CD4-positive, alpha-beta T cell (primary cell): Measurements from ENCODE around the gene FBRSL1. TPM values are rescaled to one million over a fixed set of nuclear protein-coding genes. Genes with fewer than 3 reads are reported as not detected.

Experiments
- ATAC-seq: fragments of 200-7000 bp; cut with Tn5 transposase; one replicate; pipeline ENCODE4 v1.10.0; 2022; ENCODE audit warnings: mild to moderate bottlenecking; ENCODE audit not compliant: poor library complexity
- CTCF ChIA-PET: fragments of 350-600 bp; sonication (Branson Sonifier 250); formaldehyde crosslinking; loops from one replicate; lab custom pipeline; 2021; ENCODE audit warnings: antibody characterized with exemption, inconsistent platforms; lab: Charles Lee
- POLR2A ChIA-PET: fragments of 350-600 bp; sonication (Branson Sonifier 250); formaldehyde crosslinking; loops from one replicate; lab custom pipeline; 2021; ENCODE audit warnings: antibody characterized with exemption, inconsistent platforms; lab: Charles Lee
- DNase-seq, 14 experiments: peaks; one replicate each; pipeline ENCODE4 v3.0.0-alpha.2; 2013 to 2020; ENCODE audit warnings: mixed read lengths in 2 of 14
- H3K27ac ChIP-seq, 2 donors: one replicate each; pipeline versions ENCODE4 v1.5.1 to v1.7.0; 2013; ENCODE audit warnings: low read length in 2 of 2, low read depth in 1 of 2, mild to moderate bottlenecking in 1 of 2
- H3K27me3 ChIP-seq, 2 experiments: 1 replicate in 1 of 2; 2 replicates in 1 of 2; pipeline versions ENCODE4 v1.6.1 to v1.7.0; 2013; ENCODE audit warnings: low read length in 2 of 2, control low read depth in 1 of 2, mild to moderate bottlenecking in 1 of 2, moderate library complexity in 1 of 2; ENCODE audit not compliant: insufficient read depth in 2 of 2, control insufficient read depth in 1 of 2
- H3K36me3 ChIP-seq: one replicate; pipeline ENCODE4 v1.6.1; 2013; ENCODE audit warnings: low read length, control low read depth; ENCODE audit not compliant: insufficient read depth
- H3K4me1 ChIP-seq: one replicate; pipeline ENCODE4 v1.6.1; 2013; ENCODE audit warnings: low read length, control low read depth; ENCODE audit not compliant: insufficient read depth
- H3K4me3 ChIP-seq: one replicate; pipeline ENCODE4 v1.5.1; 2013; ENCODE audit warnings: mild to moderate bottlenecking, low read length, moderate library complexity
- H3K9me3 ChIP-seq, 2 experiments: 1 replicate in 1 of 2; 2 replicates in 1 of 2; pipeline versions ENCODE4 v1.6.1 to v1.7.0; 2013; ENCODE audit warnings: low read length in 2 of 2, mild to moderate bottlenecking in 2 of 2, control low read depth in 1 of 2, moderate library complexity in 1 of 2; ENCODE audit not compliant: control insufficient read depth in 1 of 2, insufficient read depth in 1 of 2
- H3K27ac Mint-ChIP-seq: one replicate; pipeline ENCODE4 v1.8.0; 2020; ENCODE audit warnings: mixed read lengths
- H3K27me3 Mint-ChIP-seq: one replicate; pipeline ENCODE4 v1.8.0; 2021; ENCODE audit warnings: mixed read lengths
- H3K36me3 Mint-ChIP-seq: one replicate; pipeline ENCODE4 v1.8.0; 2021; ENCODE audit warnings: low read depth, mixed read lengths
- H3K4me1 Mint-ChIP-seq: one replicate; pipeline ENCODE4 v1.8.0; 2021; ENCODE audit warnings: low read depth, mixed read lengths
- H3K4me3 Mint-ChIP-seq: one replicate; pipeline ENCODE4 v1.8.0; 2020; ENCODE audit warnings: mild to moderate bottlenecking, mixed read lengths
- H3K9me3 Mint-ChIP-seq: one replicate; pipeline ENCODE4 v1.8.0; 2020; ENCODE audit warnings: mixed read lengths
- intact Hi-C, 2 experiments: fragments of 100-400 bp; cut with DNase I in 1 of 2; cut with micrococcal nuclease in 1 of 2; formaldehyde crosslinking; loops; one replicate each; pipeline versions ENCODE4 v1.15.1 to v1.9.0; 2023 to 2025; cut with DNase I, micrococcal nuclease
- total RNA-seq, 174 experiments: library from RNA in 2 of 174; stranded (reverse) in 2 of 174; gene quantifications; one replicate each; pipeline ENCODE4 v1.2.3 and lab custom pipeline; 2021 to 2026
- TF ChIP-seq, protein P1 (sequence below): fragments of 200-600 bp; IDR thresholded peaks from one replicate; pipeline ENCODE4 v1.8.0; 2022; ENCODE audit warnings: antibody characterized with exemption, mild to moderate bottlenecking

The FBRSL1 gene
- total RNA-seq, 2 experiments from 2014 or later = 75.8 to 80.7 TPM

DNA sequence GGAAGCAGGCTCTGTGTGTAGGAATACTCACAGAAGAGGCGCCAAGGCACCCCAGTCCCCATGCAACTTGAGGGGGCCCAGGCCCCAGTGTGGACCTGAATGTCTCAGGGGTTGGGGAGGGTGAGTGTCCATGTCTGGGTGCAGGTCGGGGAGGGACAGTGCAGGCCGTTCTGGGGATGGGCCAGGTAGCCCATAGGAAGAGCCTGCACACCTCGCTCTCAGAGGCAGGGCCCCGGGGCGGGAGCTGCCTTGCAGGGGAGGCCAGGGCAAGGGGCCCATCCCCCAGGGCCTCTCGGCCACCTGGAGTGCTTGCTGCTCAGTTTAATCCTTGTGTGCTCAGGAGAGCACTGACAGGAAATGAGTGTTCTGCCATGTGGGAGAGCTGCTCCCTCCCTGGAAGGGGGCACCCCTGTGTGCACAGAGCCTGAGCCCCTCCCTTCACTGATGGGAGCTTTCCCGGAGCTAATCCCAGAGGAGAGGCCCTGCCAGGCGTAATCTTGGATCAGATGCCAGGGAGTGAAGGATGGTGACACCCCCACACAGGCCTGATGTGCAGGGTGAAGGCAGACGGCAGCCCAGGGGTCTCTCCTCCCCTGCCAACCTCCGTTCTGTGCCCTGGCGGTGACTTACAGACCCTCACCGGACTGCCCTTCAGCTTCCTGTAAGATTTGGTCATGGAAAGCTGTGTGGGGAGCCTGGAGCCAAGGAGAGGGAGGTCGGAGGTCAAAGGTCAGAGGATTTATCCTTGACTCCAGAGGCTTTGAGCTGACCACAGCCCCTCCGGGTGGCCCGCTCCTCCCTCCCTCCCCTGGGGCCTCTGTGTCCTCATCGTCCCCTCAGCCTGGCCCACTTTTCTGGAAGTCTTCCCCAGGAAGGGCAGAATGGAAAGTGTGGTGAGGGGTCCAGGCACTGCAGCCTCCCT is 24.4 kb upstream of the FBRSL1 start:
- no peak for DNase-seq
- intact Hi-C loops = loop anchor here in 1 of 2 experiments (5.0 kb wide), 1 partner anchor 33 kb away; no protein-coding TSS in a partner anchor
- TF ChIP-seq, protein P1, sequence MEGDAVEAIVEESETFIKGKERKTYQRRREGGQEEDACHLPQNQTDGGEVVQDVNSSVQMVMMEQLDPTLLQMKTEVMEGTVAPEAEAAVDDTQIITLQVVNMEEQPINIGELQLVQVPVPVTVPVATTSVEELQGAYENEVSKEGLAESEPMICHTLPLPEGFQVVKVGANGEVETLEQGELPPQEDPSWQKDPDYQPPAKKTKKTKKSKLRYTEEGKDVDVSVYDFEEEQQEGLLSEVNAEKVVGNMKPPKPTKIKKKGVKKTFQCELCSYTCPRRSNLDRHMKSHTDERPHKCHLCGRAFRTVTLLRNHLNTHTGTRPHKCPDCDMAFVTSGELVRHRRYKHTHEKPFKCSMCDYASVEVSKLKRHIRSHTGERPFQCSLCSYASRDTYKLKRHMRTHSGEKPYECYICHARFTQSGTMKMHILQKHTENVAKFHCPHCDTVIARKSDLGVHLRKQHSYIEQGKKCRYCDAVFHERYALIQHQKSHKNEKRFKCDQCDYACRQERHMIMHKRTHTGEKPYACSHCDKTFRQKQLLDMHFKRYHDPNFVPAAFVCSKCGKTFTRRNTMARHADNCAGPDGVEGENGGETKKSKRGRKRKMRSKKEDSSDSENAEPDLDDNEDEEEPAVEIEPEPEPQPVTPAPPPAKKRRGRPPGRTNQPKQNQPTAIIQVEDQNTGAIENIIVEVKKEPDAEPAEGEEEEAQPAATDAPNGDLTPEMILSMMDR = no peak
- Mint-ChIP-seq H3K27me3 (no peaks in the 10 kb centered on the region), H3K36me3 (peaks cover 6% of the 10 kb centered on the region), H3K4me3 (no peak overlapping the region), H3K9me3 (no peaks in the 10 kb centered on the region), H3K4me1 (peaks cover 37% of the 10 kb centered on the region), H3K27ac (no peak overlapping the region)
- no peak overlapping the region for H3K4me3 ChIP-seq
- ChIA-PET CTCF (no interaction called here), POLR2A (interaction anchor here (0.9 kb wide), 1 partner anchor 11 kb away, joined by 3 read pairs; no protein-coding TSS in a partner anchor)
- H3K36me3 ChIP-seq = no peaks in the 10 kb centered on the region
- ATAC-seq = no peak
- no peak overlapping the region for H3K27ac ChIP-seq
- peaks cover 0 to 6% of the 10 kb centered on the region in 2 experiments for H3K9me3 ChIP-seq
- no peaks in the 10 kb centered on the region for H3K27me3 ChIP-seq
- H3K4me1 ChIP-seq = peaks cover 26% of the 10 kb centered on the region

DNA sequence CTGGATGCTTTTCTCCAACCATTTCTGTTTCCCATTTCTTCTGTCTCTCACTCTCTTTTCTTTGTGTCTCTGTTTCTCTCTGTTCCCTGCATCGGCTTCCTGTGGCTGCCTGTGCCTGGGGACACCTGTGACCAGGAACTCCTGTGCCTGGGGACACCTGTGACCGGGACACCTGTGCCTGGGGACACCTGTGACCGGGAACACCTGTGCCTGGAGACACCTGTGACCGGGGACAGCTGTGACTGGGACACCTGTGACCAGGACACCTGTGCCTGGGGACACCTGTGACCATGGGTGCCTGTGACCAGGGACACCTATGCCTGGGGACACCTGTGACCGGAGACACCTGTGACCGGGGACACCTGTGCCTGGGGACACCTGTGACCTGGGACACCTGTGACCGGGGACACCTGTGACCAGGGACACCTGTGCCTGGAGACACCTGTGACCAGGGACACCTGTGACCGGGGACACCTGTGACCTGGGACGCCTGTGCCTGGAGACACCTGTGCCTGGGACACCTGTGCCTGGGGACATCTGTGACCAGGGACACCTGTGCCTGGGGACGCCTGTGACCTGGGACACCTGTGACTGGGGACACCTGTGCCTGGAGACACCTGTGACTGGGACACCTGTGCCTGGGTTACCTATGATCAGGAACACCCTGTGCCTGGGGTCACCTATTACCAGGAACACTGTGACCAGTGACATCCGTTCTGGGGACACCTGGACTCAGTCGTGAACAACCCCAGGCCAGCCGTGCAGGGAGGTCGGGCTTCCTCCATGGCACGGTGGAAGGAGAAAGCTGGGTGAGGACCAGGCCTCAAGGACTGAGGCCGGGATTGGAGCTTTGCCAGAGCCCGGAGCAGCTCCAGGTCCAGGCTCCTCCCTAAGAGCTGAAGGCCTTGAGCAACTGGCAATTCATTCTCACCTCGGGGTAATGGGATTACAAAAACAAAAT is 23.4 kb upstream of the FBRSL1 start:
- POLR2A ChIA-PET = no interaction called here
- Mint-ChIP-seq H3K4me1 (peaks cover 45% of the 10 kb centered on the region), H3K4me3 (no peak overlapping the region), H3K27ac (no peak overlapping the region), H3K27me3 (no peaks in the 10 kb centered on the region), H3K9me3 (peaks cover under 1% of the 10 kb centered on the region), H3K36me3 (peaks cover 8% of the 10 kb centered on the region)
- no peak overlapping the region for H3K27ac ChIP-seq
- H3K4me1 ChIP-seq = peaks cover 32% of the 10 kb centered on the region
- no peaks in the 10 kb centered on the region for H3K27me3 ChIP-seq
- intact Hi-C loops = loop anchor here in 1 of 2 experiments (5.0 kb wide), 1 partner anchor 34 kb away; no protein-coding TSS in a partner anchor
- no peak overlapping the region for H3K4me3 ChIP-seq
- ATAC-seq = no peak
- no peaks in the 10 kb centered on the region for H3K36me3 ChIP-seq
- TF ChIP-seq, protein P1 = no peak
- DNase-seq = no peak
- peaks cover 0 to 3% of the 10 kb centered on the region in 2 experiments for H3K9me3 ChIP-seq
- CTCF ChIA-PET = no interaction called here

DNA sequence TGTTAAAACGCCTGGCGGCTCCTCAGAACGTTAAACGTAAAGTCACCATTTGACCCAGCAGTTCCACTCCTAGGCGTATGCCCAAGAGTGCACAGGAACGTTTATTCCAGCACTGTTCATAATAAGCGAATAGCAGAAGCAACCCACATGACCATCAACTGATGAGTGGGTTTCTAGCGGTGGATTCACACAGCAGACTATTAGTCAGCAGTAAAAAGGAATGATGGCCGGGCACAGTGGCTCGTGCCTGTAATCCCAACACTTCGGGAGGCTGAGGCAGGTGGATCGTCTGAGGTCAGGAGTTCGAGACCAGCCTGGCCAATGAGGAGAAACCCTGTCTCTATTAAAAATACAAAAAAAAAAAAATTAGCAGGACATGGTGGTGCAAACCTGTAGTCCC is 22.4 kb upstream of the FBRSL1 start:
- TF ChIP-seq, protein P1 = no peak
- intact Hi-C loops = loop anchor here in 1 of 2 experiments (5.0 kb wide), 1 partner anchor 35 kb away; no protein-coding TSS in a partner anchor
- no peak overlapping the region for H3K27ac Mint-ChIP-seq
- Histone ChIP-seq H3K27ac (no peak overlapping the region), H3K9me3 (peaks cover 0 to 3% of the 10 kb centered on the region in 2 experiments), H3K4me3 (no peak overlapping the region), H3K36me3 (no peaks in the 10 kb centered on the region), H3K4me1 (peaks cover 41% of the 10 kb centered on the region), H3K27me3 (no peaks in the 10 kb centered on the region)
- DNase-seq (no peak), ATAC-seq (no peak)
- peaks cover 50% of the 10 kb centered on the region for H3K4me1 Mint-ChIP-seq
- POLR2A ChIA-PET = no interaction called here
- CTCF ChIA-PET = no interaction called here
- peaks cover 13% of the 10 kb centered on the region for H3K36me3 Mint-ChIP-seq
- peaks cover 2% of the 10 kb centered on the region for H3K9me3 Mint-ChIP-seq
- no peaks in the 10 kb centered on the region for H3K27me3 Mint-ChIP-seq
- H3K4me3 Mint-ChIP-seq = no peak overlapping the region
